NCI-H2029 (cell line): Measurements from ENCODE around the gene TMEM37.

Source experiments
- DNase-seq: peaks from one replicate; lab custom pipeline; 2025; lab: John Stamatoyannopoulos, UW

The TMEM37 gene

DNA sequence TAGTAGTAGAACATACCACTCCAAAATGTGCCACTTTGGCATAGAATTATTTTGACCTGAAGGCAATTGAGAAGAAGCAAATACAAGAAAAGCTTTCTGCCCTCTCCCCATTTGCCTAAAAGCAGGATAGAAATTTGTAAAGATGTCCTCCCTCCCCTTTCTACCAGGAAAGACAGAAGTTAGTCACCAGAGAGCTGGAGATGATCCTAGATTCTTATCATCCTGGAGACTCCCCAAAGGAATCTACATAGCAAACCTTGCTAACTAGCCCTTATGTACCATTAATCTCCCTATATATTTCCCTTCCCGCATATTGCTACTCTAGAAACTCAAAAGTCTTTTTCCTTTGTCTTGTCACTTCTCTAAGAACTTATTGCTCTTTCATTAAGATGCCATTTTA lies 12.6 kb upstream of the TMEM37 start:
- DNase-seq = no peak

GRCh38 chr2:119419803-119420508 lies 11.7 kb upstream of the TMEM37 start:
- no peak for DNase-seq

- no peak for DNase-seq
These were observed 10.3 kb upstream of the TMEM37 start for GRCh38 chr2:119421304-119421703.

DNA sequence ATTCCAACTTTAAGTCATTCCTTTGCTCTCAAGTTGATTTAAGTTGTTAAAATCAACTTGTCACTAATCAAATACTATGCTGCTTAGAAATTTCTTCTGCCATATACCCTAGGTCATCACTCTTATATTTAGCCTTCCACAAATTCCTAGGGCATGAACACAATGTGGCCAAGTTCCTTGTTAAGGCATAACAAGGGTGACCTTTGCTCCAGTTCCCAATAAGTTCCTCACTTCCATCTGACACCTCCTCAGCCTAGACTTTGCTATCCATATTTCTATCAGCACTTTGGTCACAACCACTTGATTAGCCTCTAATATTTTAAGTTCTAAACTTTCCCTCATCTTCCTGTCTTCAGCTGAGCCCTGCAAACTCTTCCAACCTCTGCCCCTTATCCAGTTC lies 9.9 kb upstream of the TMEM37 start:
- DNase-seq = no peak

- no peak for DNase-seq
These were observed 9.1 kb upstream of the TMEM37 start for GRCh38 chr2:119422360-119423107.

DNA sequence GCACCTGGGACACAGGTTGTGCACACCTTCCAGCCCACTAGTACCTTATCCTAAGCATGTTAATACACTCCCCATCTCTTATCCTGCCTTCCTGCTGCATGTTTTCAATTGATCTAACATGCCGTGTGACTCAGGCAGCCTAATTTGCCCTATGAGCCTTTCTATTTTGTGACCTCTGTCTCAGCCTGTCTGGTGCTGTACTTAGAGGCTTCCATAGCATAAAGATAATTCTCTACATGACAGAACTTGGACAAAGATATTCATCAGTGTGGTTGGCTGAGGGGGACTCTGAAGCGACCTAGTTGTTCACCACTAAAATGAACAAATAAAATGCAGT lies 8.6 kb upstream of the TMEM37 start:
- no peak for DNase-seq

DNA sequence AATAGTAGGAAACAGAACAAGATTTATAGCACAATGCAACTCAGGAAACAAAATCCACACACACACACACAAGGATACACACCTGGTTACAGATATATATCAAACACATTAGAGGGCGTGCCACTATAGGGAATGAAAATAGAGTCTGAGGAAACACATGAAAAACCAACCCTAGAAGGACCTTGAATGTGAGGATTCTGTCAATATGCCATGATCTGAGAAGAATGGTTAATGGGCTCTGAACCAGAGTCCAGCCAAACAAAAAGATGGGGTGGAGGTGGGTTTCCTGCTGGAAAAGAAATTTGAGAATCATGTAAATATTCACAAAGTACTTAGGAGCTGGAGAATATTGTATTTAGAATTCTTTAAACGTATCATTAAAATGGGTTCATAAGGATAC lies 7.8 kb upstream of the TMEM37 start:
- DNase-seq = no peak

GRCh38 chr2:119424284-119425118 lies 7.2 kb upstream of the TMEM37 start:
- no peak for DNase-seq

GRCh38 chr2:119425119-119425405 lies 6.6 kb upstream of the TMEM37 start:
- no peak for DNase-seq

DNA sequence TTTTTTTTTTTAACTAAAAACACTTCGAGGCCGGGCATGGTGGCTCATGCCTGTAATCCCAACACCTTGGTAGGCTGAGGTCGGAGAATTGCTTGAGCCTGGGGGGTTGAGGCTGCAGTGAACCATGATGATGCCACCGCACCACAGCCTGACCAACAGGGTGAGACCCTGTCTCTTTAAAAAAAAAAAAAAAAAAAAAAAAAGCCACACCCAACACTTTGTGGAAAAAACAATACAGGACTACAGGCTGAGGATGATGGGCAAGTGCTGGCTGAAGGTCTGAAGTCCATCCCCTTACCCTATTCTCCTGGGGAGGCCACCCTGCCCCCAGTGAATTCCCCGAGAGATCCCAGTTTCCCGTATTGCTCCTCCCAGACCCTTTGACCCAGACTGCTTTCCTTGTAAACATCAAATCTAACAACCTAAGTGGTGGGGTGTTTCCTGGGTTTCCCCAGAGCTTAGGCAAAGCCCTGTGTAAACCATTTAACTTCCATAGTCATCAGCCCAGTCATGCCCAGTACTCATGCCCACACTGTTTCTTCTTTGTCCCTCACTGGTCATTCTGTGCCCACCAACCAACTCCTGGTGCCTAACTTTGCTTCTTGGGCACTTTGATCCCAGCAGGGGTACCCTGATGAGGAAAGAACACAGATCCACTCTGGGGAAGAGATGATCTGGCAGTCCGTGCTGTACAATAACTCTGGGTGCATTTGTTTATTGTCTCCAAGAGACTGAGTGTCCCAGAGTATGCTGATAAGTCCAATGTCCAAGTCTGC lies 5.8 kb upstream of the TMEM37 start:
- no peak for DNase-seq

DNA sequence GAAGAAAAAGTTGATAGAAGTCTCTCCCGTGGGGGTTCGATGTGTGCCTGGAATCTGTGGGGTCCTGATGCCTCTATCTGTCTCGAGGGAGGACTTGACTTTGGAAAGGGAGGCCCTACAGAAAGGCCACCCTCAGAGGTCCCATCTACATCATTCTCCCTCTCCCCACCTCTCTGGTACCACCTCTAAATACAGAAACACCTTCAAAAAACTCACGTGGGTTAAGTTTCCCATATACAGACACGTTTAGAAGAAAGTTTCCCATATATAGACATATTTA lies 5.3 kb upstream of the TMEM37 start:
- DNase-seq = no peak

- DNase-seq = no peak
These were observed 4.8 kb upstream of the TMEM37 start for GRCh38 chr2:119426801-119427395.

- DNase-seq = no peak
These were observed 3.9 kb upstream of the TMEM37 start for GRCh38 chr2:119427756-119428155.

GRCh38 chr2:119428488-119429224 lies 3.0 kb upstream of the TMEM37 start:
- no peak for DNase-seq

- no peak for DNase-seq
These were observed 2.3 kb upstream of the TMEM37 start for GRCh38 chr2:119429225-119429981.

DNA sequence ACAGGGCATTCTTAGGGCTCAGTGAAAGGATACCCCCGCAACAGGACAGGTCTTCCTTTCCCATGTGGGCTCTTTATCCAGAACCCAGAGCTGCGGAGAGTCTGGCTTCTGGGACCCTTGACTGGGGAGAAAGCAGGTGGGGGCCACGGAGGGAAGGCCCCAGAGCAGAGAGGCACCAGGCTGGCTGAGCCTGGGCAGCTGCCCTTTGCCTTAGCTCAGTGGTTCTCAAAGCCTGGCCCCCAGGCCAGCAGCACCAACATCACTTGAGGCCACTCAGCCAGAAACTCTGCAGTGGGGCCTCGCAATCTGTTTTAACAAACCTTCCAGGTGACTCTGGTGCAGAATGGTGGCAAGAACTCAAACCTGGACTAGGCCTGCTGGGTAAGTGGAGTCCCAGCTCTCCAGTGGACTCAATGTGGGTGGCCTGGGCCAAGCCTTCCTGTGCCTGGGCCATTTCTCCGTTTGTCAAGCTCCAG lies 1.6 kb upstream of the TMEM37 start:
- no peak for DNase-seq

- no peak for DNase-seq
These were observed 559 bp downstream of the TMEM37 start for GRCh38 chr2:119431976-119432850.

- DNase-seq = no peak
These were observed 1.3 kb downstream of the TMEM37 start for GRCh38 chr2:119432851-119433522.
